BLaER1 (cell line): ENCODE results near the gene KCNK2.

Source experiments
- H3K27ac ChIP-seq: shearing (Covaris generic); formaldehyde crosslinking; 2 replicates; pipeline ENCODE4 v1.8.1; 2022
- H3K27me3 ChIP-seq: shearing (Covaris generic); formaldehyde crosslinking; 2 replicates; pipeline ENCODE4 v1.8.1; 2022
- H3K36me3 ChIP-seq: shearing (Covaris generic); formaldehyde crosslinking; 2 replicates; pipeline ENCODE4 v1.8.1; 2022
- H3K4me1 ChIP-seq: shearing (Covaris generic); formaldehyde crosslinking; 2 replicates; pipeline ENCODE4 v1.8.1; 2022
- H3K4me2 ChIP-seq: shearing (Covaris generic); formaldehyde crosslinking; 2 replicates; pipeline ENCODE4 v1.8.1; 2022
- H3K4me3 ChIP-seq: shearing (Covaris generic); formaldehyde crosslinking; 2 replicates; pipeline ENCODE4 v1.8.1; 2022
- H3K9ac ChIP-seq: shearing (Covaris generic); formaldehyde crosslinking; 2 replicates; pipeline ENCODE4 v1.8.1; 2022
- H3K9me3 ChIP-seq: shearing (Covaris generic); formaldehyde crosslinking; 2 replicates; pipeline ENCODE4 v1.8.1; 2022
- H4K20me1 ChIP-seq: shearing (Covaris generic); formaldehyde crosslinking; 2 replicates; pipeline ENCODE4 v1.8.1; 2022
- Cebpa-rat ChIP-seq: shearing (Covaris generic); IDR thresholded peaks from 2 replicates; pipeline ENCODE4 v1.8.1; 2022

Gene KCNK2

GRCh38 chr1:215094381-215094780 lies 11.8 kb downstream of the KCNK2 start:
- no peaks in the 10 kb centered on the region for H3K27me3 ChIP-seq

GRCh38 chr1:215095524-215095923 lies 13.0 kb downstream of the KCNK2 start:
- no peaks in the 10 kb centered on the region for H3K36me3 ChIP-seq
- no peaks in the 10 kb centered on the region for H3K9me3 ChIP-seq
- H3K4me2 ChIP-seq, result no peak overlapping the region
- no peaks in the 10 kb centered on the region for H3K27me3 ChIP-seq
- H4K20me1 ChIP-seq, result no peaks in the 10 kb centered on the region
- no peak overlapping the region for H3K27ac ChIP-seq
- no peak overlapping the region for H3K9ac ChIP-seq
- no peak for TF ChIP-seq Cebpa-rat
- no peak overlapping the region for H3K4me3 ChIP-seq
- no peaks in the 10 kb centered on the region for H3K4me1 ChIP-seq

More at GRCh38 chr1:215094381-215094780, 11.8 kb downstream of the KCNK2 start:
- no peak overlapping the region for H3K9ac ChIP-seq
- no peaks in the 10 kb centered on the region for H4K20me1 ChIP-seq
- H3K4me1 ChIP-seq, result no peaks in the 10 kb centered on the region
- H3K36me3 ChIP-seq, result no peaks in the 10 kb centered on the region
- no peak overlapping the region for H3K27ac ChIP-seq
- no peaks in the 10 kb centered on the region for H3K9me3 ChIP-seq
- no peak overlapping the region for H3K4me3 ChIP-seq
- no peak for TF ChIP-seq Cebpa-rat
- no peak overlapping the region for H3K4me2 ChIP-seq

DNA sequence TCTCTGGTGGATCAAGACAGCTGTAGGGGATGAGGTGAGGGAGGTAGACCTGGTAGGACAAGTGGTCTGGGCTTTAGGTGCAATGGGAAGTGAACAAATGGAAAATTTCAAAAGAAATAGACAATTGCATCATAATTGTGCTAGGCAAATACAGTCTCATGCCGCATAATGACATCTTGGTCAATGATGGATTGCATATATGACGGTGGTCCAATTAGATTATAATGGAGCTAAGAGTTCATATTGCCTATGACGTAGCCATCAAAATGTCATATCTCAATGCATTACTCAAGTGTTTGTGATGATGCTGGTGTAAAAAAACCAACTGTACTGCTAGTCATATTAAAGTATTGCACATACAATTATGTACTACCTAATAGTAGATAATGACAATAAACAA lies 19.0 kb downstream of the KCNK2 start:
- no peaks in the 10 kb centered on the region for H3K36me3 ChIP-seq
- no peak overlapping the region for H3K9ac ChIP-seq
- no peaks in the 10 kb centered on the region for H4K20me1 ChIP-seq
- no peak overlapping the region for H3K4me3 ChIP-seq
- H3K4me1 ChIP-seq, result no peaks in the 10 kb centered on the region
- H3K4me2 ChIP-seq, result no peak overlapping the region
- H3K9me3 ChIP-seq, result no peaks in the 10 kb centered on the region
- TF ChIP-seq Cebpa-rat, result no peak
- H3K27me3 ChIP-seq, result no peaks in the 10 kb centered on the region
- no peak overlapping the region for H3K27ac ChIP-seq

GRCh38 chr1:215104283-215104682 lies 21.7 kb downstream of the KCNK2 start:
- H3K27me3 ChIP-seq, result no peaks in the 10 kb centered on the region
- no peak overlapping the region for H3K4me2 ChIP-seq
- TF ChIP-seq Cebpa-rat, result no peak
- H3K9me3 ChIP-seq, result no peaks in the 10 kb centered on the region
- no peaks in the 10 kb centered on the region for H4K20me1 ChIP-seq
- no peaks in the 10 kb centered on the region for H3K4me1 ChIP-seq
- no peak overlapping the region for H3K27ac ChIP-seq
- H3K9ac ChIP-seq, result no peak overlapping the region
- no peak overlapping the region for H3K4me3 ChIP-seq
- no peaks in the 10 kb centered on the region for H3K36me3 ChIP-seq

DNA sequence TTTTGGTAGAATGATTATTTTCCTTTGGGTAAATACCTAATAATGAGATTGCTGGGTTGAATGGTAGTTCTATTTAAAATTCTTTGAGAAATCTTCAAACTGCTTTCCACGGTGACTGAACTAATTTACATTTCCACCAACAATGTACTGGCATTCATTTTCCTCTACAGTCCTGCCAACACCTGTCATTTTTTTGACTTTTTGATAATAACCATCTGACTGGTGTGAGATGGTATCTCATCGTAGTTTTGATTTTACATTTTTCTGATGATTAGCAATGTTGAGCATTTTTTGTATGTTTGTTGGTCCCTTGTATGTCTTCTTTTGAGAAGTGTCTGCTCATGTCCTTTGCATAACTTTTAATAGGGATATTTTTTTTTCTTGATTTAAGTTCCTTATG lies 23.5 kb downstream of the KCNK2 start:
- Histone ChIP-seq H3K9ac (no peak overlapping the region), H3K4me2 (no peak overlapping the region), H3K27me3 (no peaks in the 10 kb centered on the region), H3K27ac (no peak overlapping the region), H3K4me1 (no peaks in the 10 kb centered on the region), H3K9me3 (no peaks in the 10 kb centered on the region), H3K36me3 (no peaks in the 10 kb centered on the region), H4K20me1 (no peaks in the 10 kb centered on the region), H3K4me3 (no peak overlapping the region)
- TF ChIP-seq Cebpa-rat, result no peak

- Histone ChIP-seq H3K4me2 (no peak overlapping the region), H4K20me1 (no peaks in the 10 kb centered on the region), H3K4me1 (no peaks in the 10 kb centered on the region), H3K27ac (no peak overlapping the region), H3K27me3 (no peaks in the 10 kb centered on the region), H3K9me3 (no peaks in the 10 kb centered on the region), H3K36me3 (no peaks in the 10 kb centered on the region), H3K4me3 (no peak overlapping the region), H3K9ac (no peak overlapping the region)
- TF ChIP-seq Cebpa-rat, result no peak
Measured at GRCh38 chr1:215109171-215109570, 26.6 kb downstream of the KCNK2 start.

DNA sequence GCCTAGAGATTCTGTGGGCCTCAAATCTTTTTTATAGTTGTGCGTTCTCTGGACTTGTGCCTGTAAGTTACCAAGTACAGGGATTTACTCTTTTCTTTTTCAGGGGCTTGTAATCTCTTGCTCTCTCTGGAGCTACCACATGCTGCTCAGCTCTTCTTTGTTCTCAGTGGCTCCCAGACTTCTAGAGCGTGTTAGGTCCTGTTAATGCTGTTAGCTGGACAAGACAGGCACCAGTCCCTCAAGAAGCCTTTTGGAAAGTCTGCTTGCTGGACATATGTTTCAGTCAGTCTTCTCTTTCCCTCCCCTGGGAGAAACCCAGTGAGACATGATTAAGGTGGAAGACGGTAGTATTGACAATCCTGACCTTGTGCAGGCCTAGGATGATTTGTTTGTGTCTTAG lies 29.4 kb downstream of the KCNK2 start:
- H4K20me1 ChIP-seq, result no peaks in the 10 kb centered on the region
- no peaks in the 10 kb centered on the region for H3K4me1 ChIP-seq
- no peak for TF ChIP-seq Cebpa-rat
- no peak overlapping the region for H3K9ac ChIP-seq
- H3K36me3 ChIP-seq, result no peaks in the 10 kb centered on the region
- H3K27ac ChIP-seq, result no peak overlapping the region
- no peak overlapping the region for H3K4me3 ChIP-seq
- H3K27me3 ChIP-seq, result no peaks in the 10 kb centered on the region
- no peaks in the 10 kb centered on the region for H3K9me3 ChIP-seq
- no peak overlapping the region for H3K4me2 ChIP-seq

- no peak overlapping the region for H3K27ac ChIP-seq
- no peaks in the 10 kb centered on the region for H4K20me1 ChIP-seq
- H3K4me2 ChIP-seq, result no peak overlapping the region
- H3K27me3 ChIP-seq, result no peaks in the 10 kb centered on the region
- no peaks in the 10 kb centered on the region for H3K9me3 ChIP-seq
- no peaks in the 10 kb centered on the region for H3K36me3 ChIP-seq
- TF ChIP-seq Cebpa-rat, result no peak
- no peak overlapping the region for H3K9ac ChIP-seq
- H3K4me3 ChIP-seq, result no peak overlapping the region
- H3K4me1 ChIP-seq, result no peaks in the 10 kb centered on the region
Measured at GRCh38 chr1:215113776-215114153, 31.2 kb downstream of the KCNK2 start.

GRCh38 chr1:215114154-215114933 lies 31.8 kb downstream of the KCNK2 start:
- Histone ChIP-seq H3K4me3 (no peak overlapping the region), H3K27ac (no peak overlapping the region), H3K4me2 (no peak overlapping the region), H3K4me1 (no peaks in the 10 kb centered on the region), H3K9me3 (no peaks in the 10 kb centered on the region), H3K9ac (no peak overlapping the region), H3K36me3 (no peaks in the 10 kb centered on the region), H4K20me1 (no peaks in the 10 kb centered on the region), H3K27me3 (no peaks in the 10 kb centered on the region)
- TF ChIP-seq Cebpa-rat, result no peak

DNA sequence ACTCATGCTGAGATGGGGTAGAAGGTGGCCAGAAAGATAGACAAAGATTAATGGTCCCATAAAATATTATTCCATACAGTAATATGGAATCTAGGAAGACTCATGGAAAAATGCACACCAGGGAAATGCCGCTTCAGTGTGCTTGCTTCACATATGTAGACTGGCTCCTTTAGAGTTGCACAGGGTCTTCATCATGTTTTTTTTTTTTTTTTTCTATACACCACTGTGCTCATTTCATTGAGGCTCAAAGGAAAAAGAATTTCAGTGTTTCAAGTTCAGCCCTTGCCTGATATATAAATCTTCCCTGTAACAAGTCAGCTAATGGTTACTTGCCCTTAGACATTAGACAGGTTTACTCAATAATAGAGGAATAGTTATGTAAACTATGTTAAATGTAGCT lies 33.2 kb downstream of the KCNK2 start:
- no peak for TF ChIP-seq Cebpa-rat
- Histone ChIP-seq H3K9ac (no peak overlapping the region), H3K27ac (no peak overlapping the region), H3K4me2 (no peak overlapping the region), H3K9me3 (no peaks in the 10 kb centered on the region), H3K36me3 (no peaks in the 10 kb centered on the region), H3K4me3 (no peak overlapping the region), H3K4me1 (no peaks in the 10 kb centered on the region), H4K20me1 (no peaks in the 10 kb centered on the region), H3K27me3 (no peaks in the 10 kb centered on the region)

DNA sequence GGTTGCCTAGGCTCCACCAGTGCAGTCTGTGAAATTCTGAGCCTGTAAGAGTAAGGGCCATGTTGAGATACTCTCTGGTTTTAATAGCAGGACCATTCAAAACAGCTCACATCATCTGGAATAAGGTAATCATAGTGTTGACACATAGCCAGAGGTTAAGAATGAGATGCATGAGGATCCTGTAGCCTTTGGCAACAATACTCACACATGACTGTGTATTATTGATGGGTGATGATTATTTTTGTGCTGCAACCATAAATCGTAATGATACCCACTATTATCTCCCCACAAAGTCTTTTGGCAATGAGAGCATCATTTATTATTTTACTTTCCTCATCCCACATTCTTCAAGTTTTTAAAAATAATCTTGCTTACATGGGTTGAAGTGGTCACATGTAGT lies 35.5 kb downstream of the KCNK2 start:
- Histone ChIP-seq H3K4me2 (no peak overlapping the region), H3K36me3 (no peaks in the 10 kb centered on the region), H3K9ac (no peak overlapping the region), H3K27me3 (no peaks in the 10 kb centered on the region), H4K20me1 (no peaks in the 10 kb centered on the region), H3K9me3 (no peaks in the 10 kb centered on the region), H3K4me3 (no peak overlapping the region), H3K4me1 (no peaks in the 10 kb centered on the region), H3K27ac (no peak overlapping the region)
- TF ChIP-seq Cebpa-rat, result no peak
